H1 (cell line): ENCODE results near the gene GUCY1A2. TPM values are rescaled to one million over a fixed set of nuclear protein-coding genes. Genes with fewer than 3 reads are reported as not detected.

Source experiments
- CTCF ChIA-PET: fragments of 300-600 bp; sonication (Branson Sonifier 250); formaldehyde crosslinking; loops from one replicate; lab custom pipeline; 2021; ENCODE audit not compliant: partially characterized antibody; lab: Charles Lee
- POLR2A ChIA-PET: fragments of 300-600 bp; sonication (Branson Sonifier 250); formaldehyde crosslinking; loops from one replicate; lab custom pipeline; 2021; ENCODE audit warnings: inconsistent platforms; ENCODE audit not compliant: partially characterized antibody; lab: Charles Lee
- DNase-seq, 2 experiments: peaks; one replicate each; pipeline versions ENCODE4 v3.0.0 to v3.0.0-alpha.2; 2010 to 2022; ENCODE audit warnings: low spot score in 2 of 2, low read depth in 1 of 2, mixed read lengths in 1 of 2
- FAIRE-seq: peaks from 2 replicates; lab custom pipeline; 2011; peaks lifted over from hg19 to GRCh38; lab: Jason Lieb, UNC
- H2AFZ ChIP-seq: 2 replicates; pipeline ENCODE4 v1.8.1; 2012; ENCODE audit warnings: low read length, inconsistent platforms
- H2AK5ac ChIP-seq: 2 replicates; pipeline ENCODE4 v1.6.1; 2013; ENCODE audit warnings: low read depth, low read length
- H2BK120ac ChIP-seq: replicated peaks from 2 replicates; pipeline ENCODE3; 2013; ENCODE audit warnings: low read depth, low read length, inconsistent platforms
- H2BK12ac ChIP-seq: 2 replicates; pipeline ENCODE4 v1.6.1; 2013; ENCODE audit warnings: low read depth, low read length
- H2BK15ac ChIP-seq: 2 replicates; pipeline ENCODE4 v1.6.1; 2013; ENCODE audit warnings: low read length
- H2BK20ac ChIP-seq: 2 replicates; pipeline ENCODE4 v1.6.1; 2013; ENCODE audit warnings: low read length
- H2BK5ac ChIP-seq: 2 replicates; pipeline ENCODE4 v1.6.1; 2013; ENCODE audit warnings: low read depth, low read length
- H3K14ac ChIP-seq: 2 replicates; pipeline ENCODE4 v1.6.1; 2013; ENCODE audit warnings: inconsistent platforms; ENCODE audit not compliant: insufficient read length
- H3K18ac ChIP-seq: 2 replicates; pipeline ENCODE4 v1.6.1; 2013; ENCODE audit warnings: low read length; ENCODE audit errors: extremely low read depth
- H3K23ac ChIP-seq: 2 replicates; pipeline ENCODE4 v1.6.1; 2013; ENCODE audit warnings: inconsistent platforms; ENCODE audit not compliant: insufficient read length
- H3K23me2 ChIP-seq: 2 replicates; pipeline ENCODE4 v1.6.1; 2013; ENCODE audit warnings: low read depth, low read length
- H3K27ac ChIP-seq: 2 replicates; pipeline ENCODE4 v1.6.1; 2011; ENCODE audit warnings: low read depth, low read length, inconsistent platforms
- H3K27me3 ChIP-seq, 4 experiments: replicated peaks in 1 of 4; 1 replicate in 1 of 4; 2 replicates in 3 of 4; pipeline versions ENCODE4 v1.6.1 to v1.8.1; 2011 to 2013; ENCODE audit warnings: low read length in 3 of 4, mild to moderate bottlenecking in 3 of 4, inconsistent platforms in 2 of 4, mixed read lengths in 2 of 4, moderate library complexity in 1 of 4; ENCODE audit not compliant: control insufficient read depth in 3 of 4, insufficient read depth in 3 of 4; ENCODE audit errors: extremely low read depth in 1 of 4
- H3K36me3 ChIP-seq, 4 experiments: 2 replicates each; pipeline versions ENCODE4 v1.6.1 to v1.8.1; 2011 to 2013; ENCODE audit warnings: mild to moderate bottlenecking in 4 of 4, low read length in 3 of 4, moderate library complexity in 2 of 4, control low read depth in 1 of 4, inconsistent platforms in 1 of 4; ENCODE audit not compliant: insufficient read depth in 4 of 4, control insufficient read depth in 2 of 4
- H3K4ac ChIP-seq: replicated peaks from 2 replicates; pipeline ENCODE3; 2013; ENCODE audit warnings: low read length, low read depth, mixed read lengths, inconsistent platforms; ENCODE audit not compliant: insufficient read length
- H3K4me1 ChIP-seq, 4 experiments: replicated peaks in 1 of 4; 1 replicate in 1 of 4; 2 replicates in 3 of 4; pipeline versions ENCODE4 v1.6.1 to v1.8.1; 2011 to 2013; ENCODE audit warnings: low read length in 3 of 4, inconsistent platforms in 2 of 4, mixed read lengths in 1 of 4; ENCODE audit not compliant: insufficient read depth in 4 of 4, control insufficient read depth in 3 of 4
- H3K4me2 ChIP-seq, 2 experiments: 2 replicates each; pipeline versions ENCODE4 v1.6.1 to v1.8.1; 2011 to 2013; ENCODE audit warnings: low read depth in 2 of 2, low read length in 2 of 2, control low read depth in 1 of 2, inconsistent platforms in 1 of 2, mild to moderate bottlenecking in 1 of 2; ENCODE audit not compliant: insufficient read depth in 1 of 2
- H3K4me3 ChIP-seq, 4 experiments: fragments of 200-600, 300-600 bp in 1 of 4; sonication (generic), shearing (Covaris generic), sonication (Bioruptor Twin) in 1 of 4; 2 replicates each; pipeline versions ENCODE4 v1.5.1 to v1.8.1; 2011 to 2016; ENCODE audit warnings: low read length in 4 of 4, low read depth in 3 of 4, control low read depth in 2 of 4, inconsistent platforms in 2 of 4, mild to moderate bottlenecking in 2 of 4, mixed read lengths in 1 of 4, moderate library complexity in 1 of 4; ENCODE audit not compliant: insufficient read depth in 2 of 4; ENCODE audit errors: extremely low read depth in 1 of 4
- H3K56ac ChIP-seq: replicated peaks from 2 replicates; pipeline ENCODE3; 2013; ENCODE audit warnings: low read depth, mild to moderate bottlenecking, mixed read lengths, low read length, inconsistent platforms; ENCODE audit not compliant: insufficient read length
- H3K79me1 ChIP-seq: 2 replicates; pipeline ENCODE4 v1.6.1; 2013; ENCODE audit warnings: low read depth, low read length, control low read depth
- H3K79me2 ChIP-seq, 2 experiments: 2 replicates each; pipeline versions ENCODE4 v1.6.1 to v1.8.1; 2012 to 2013; ENCODE audit warnings: low read length in 2 of 2, mild to moderate bottlenecking in 2 of 2, inconsistent platforms in 1 of 2; ENCODE audit not compliant: insufficient read depth in 2 of 2, control insufficient read depth in 1 of 2
- H3K9ac ChIP-seq, 4 experiments: replicated peaks in 1 of 4; 1 replicate in 1 of 4; 2 replicates in 3 of 4; pipeline versions ENCODE4 v1.6.1 to v1.8.1; 2011 to 2013; ENCODE audit warnings: low read depth in 3 of 4, low read length in 3 of 4, control low read depth in 2 of 4, mild to moderate bottlenecking in 2 of 4, moderate library complexity in 2 of 4, inconsistent platforms in 1 of 4; ENCODE audit errors: extremely low read depth in 1 of 4
- H3K9me3 ChIP-seq, 2 experiments: 2 replicates each; pipeline versions ENCODE4 v1.6.1 to v1.8.1; 2012 to 2013; ENCODE audit warnings: mild to moderate bottlenecking in 2 of 2, moderate library complexity in 2 of 2, control low read depth in 1 of 2, inconsistent platforms in 1 of 2, low read depth in 1 of 2, low read length in 1 of 2, mixed read lengths in 1 of 2; ENCODE audit not compliant: insufficient read depth in 2 of 2
- H4K20me1 ChIP-seq, 2 experiments: replicated peaks in 1 of 2; 2 replicates each; pipeline versions ENCODE3 to v1.8.1; 2011 to 2013; ENCODE audit warnings: inconsistent platforms in 2 of 2, low read length in 2 of 2, mild to moderate bottlenecking in 1 of 2; ENCODE audit not compliant: insufficient read depth in 2 of 2, control insufficient read depth in 1 of 2
- H4K5ac ChIP-seq: 2 replicates; pipeline ENCODE4 v1.6.1; 2013; ENCODE audit warnings: low read length, low read depth, mixed read lengths, inconsistent platforms; ENCODE audit not compliant: insufficient read length
- H4K8ac ChIP-seq: 2 replicates; pipeline ENCODE4 v1.8.0; 2013; ENCODE audit warnings: mild to moderate bottlenecking, moderate library complexity, low read length, inconsistent platforms; ENCODE audit not compliant: insufficient read depth; ENCODE audit errors: extremely low read depth
- H4K91ac ChIP-seq: replicated peaks from 2 replicates; pipeline ENCODE3; 2013; ENCODE audit warnings: low read length, mixed read lengths, inconsistent platforms; ENCODE audit not compliant: insufficient read length
- SP2 ChIP-seq: IDR thresholded peaks from 2 replicates; pipeline ENCODE4 v1.6.1; 2012; ENCODE audit warnings: mild to moderate bottlenecking, low read length, inconsistent platforms
- polyA plus RNA-seq, 7 experiments: library from polyadenylated mRNA; depleted of rRNA in 3 of 7; stranded (reverse) in 5 of 7; unstranded in 2 of 7; fragments of >200 nt in 5 of 7; fragments of 200-250 nt in 2 of 7; gene quantifications; 1 replicate in 5 of 7; 2 replicates in 1 of 7; 4 replicates in 1 of 7; pipeline versions ENCODE4 v1.2.1 to v1.2.3, GENCODE V29; 2011 to 2013; ENCODE audit warnings: missing spikeins in 2 of 7, mixed read lengths in 2 of 7
- total RNA-seq: library from RNA; stranded (reverse); fragmentation: NEBNext Ultra II Directional; extraction: Animal tissue kit (Norgen Biotek cat#: 25700); gene quantifications from 2 replicates; pipeline ENCODE4 v1.2.1, GENCODE V29; 2021

Gene GUCY1A2
- total and polyA plus RNA-seq, 2 of the 8 experiments (the other 6 are each of a cell fraction or from before 2014, with no cell fraction given): 0.11 to 1.9 TPM

DNA sequence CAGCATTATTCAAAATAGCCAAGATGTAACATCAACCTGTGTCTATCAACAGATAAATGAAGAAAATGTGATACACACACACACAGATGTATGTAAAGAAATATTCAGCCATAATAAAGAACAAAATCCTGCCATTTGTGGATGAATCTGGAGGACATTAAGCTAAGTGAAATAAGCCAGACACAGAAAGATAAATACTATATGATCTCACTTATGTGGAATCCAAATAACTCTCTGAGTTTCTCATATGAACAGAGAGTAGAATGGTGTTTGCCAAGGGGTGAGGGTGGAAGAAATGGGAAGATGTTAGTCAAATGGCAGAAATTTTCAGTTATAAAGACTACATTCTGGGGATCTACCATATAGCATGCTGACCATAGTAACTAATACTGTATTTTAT, 224.2 kb downstream of the GUCY1A2 start:
- Histone ChIP-seq H2BK15ac (no peak overlapping the region), H3K27me3 (no peaks in the 10 kb centered on the region), H3K4me2 (no peak overlapping the region), H3K36me3 (no peaks in the 10 kb centered on the region), H2BK120ac (no peak overlapping the region), H2BK5ac (no peak overlapping the region), H3K4me1 (no peaks in the 10 kb centered on the region), H3K9me3 (0 out of 4 replicates have a peak, but pooled peaks cover 0 to 4% of the 10 kb centered on the region in 2 experiments), H4K8ac (no peak overlapping the region), H3K9ac (no peak overlapping the region), H2AK5ac (no peak overlapping the region), H4K91ac (no peak overlapping the region), H3K56ac (no peak overlapping the region), H3K18ac (no peak overlapping the region), H3K79me1 (no peaks in the 10 kb centered on the region), H3K27ac (no peak overlapping the region), H2BK20ac (no peak overlapping the region), H3K79me2 (no peaks in the 10 kb centered on the region), H3K23me2 (no peaks in the 10 kb centered on the region), H2AFZ (no peak overlapping the region), H3K23ac (no peak overlapping the region), H4K20me1 (no peaks in the 10 kb centered on the region), H4K5ac (no peak overlapping the region), H2BK12ac (no peak overlapping the region), H3K14ac (no peak overlapping the region), H3K4me3 (no peak overlapping the region), H3K4ac (no peak overlapping the region)
- ChIA-PET CTCF (interaction anchor here (1.0 kb wide), 1 partner anchor 72 kb away, joined by 3 read pairs; no protein-coding TSS in a partner anchor), POLR2A (no interaction called here)
- DNase-seq: no peak
- FAIRE-seq: no peak
- TF ChIP-seq SP2: no peak
